Measurements from ENCODE around the gene GALC. TPM values are rescaled to one million over a fixed set of nuclear protein-coding genes. Genes with fewer than 3 reads are reported as not detected.

Gene GALC
- total RNA-seq, 1 donor from 2014 or later, result 7.6 TPM

DNA sequence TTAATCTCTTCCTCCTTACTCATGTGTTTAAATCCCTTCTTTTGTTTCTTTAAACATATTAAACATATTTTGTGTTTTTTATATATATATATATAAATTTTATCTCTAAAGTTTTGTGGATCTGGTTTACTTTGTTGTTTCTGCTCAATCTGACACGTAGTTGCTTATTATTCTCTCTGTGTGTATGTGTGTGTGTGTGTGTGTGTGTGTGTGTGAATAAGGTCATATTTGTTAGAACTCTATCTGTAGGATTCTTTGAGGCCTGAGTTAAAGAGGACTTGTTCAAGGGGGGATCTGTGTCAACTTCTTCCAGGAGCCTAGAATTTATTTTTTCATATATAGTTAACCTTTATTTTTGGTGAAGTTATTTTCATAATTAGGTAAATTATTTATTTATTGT is 14.6 kb upstream of the GALC start:
- ATAC-seq (no peak), DNase-seq (ENCODE audit: low spot score) (no peak)

DNA sequence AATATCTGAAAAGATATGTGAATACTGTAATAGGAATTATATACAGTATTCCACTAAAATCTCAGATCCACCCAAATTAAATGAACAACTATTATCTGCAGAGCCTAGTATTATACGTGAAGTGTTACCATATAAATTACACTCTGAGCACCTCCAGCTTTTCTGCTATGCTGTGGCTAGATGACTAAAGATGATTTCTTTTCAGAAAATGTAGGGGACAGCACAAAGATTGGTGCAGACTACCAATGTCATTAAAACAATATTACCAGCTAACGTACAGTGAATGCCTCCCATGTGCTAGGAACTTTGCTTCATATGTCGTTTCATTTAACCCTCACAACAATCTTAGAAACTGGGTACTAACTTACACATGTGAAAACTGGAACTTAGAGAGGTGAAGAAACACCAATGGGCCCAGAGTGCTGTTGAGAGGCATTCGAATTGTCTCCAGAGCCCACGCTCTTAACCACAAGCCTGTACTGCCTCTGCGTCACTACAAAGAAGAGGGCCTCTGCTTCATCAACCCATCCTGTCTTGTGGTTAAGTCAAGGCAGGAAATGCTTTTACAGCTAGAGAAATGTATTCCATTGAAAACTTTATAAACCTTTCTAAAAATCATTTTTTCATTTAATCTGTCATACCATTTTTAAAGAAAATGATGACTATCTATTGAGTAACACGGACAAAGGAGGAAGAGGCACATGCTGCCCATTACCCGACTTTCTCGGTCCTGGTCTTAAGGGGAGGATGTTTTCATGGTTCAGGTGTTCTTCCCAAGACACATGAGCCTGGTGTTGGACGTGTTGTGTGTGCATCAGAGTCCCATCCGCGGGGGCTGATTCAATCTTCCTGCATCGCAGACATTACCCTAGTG is 13.2 kb upstream of the GALC start:
- DNase-seq (ENCODE audit: low spot score), result no peak
- peak; percentile 29 for ATAC-seq

DNA sequence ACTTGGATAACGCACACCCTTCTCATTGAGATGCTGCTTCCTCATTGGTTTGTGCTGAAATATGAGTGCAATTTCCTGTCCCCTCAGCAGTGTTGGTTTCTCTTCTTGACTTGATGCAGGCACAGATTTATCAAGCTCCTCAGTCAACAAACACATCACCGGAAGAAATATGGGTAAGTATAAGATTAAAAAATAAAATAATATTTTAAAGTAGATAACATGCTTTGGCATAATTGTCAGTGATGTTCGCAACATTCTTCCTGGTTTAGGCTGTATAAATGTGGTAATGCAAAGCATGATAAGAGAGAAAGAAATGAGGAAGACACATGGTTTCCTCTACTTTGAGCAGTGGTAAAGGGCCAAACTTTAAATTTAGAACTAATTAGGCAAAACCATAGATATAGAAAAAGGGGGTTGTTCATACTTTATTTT is 12.1 kb upstream of the GALC start, which contains the start of gene GPR65:
Gene GPR65 (plus strand): TSS at position 86 of the 432 bp plus-strand sequence. CDS start 5,713 bp downstream, outside the sequence.
- DNase-seq (ENCODE audit: low spot score) (no peak), ATAC-seq (peak; percentile 43)

DNA sequence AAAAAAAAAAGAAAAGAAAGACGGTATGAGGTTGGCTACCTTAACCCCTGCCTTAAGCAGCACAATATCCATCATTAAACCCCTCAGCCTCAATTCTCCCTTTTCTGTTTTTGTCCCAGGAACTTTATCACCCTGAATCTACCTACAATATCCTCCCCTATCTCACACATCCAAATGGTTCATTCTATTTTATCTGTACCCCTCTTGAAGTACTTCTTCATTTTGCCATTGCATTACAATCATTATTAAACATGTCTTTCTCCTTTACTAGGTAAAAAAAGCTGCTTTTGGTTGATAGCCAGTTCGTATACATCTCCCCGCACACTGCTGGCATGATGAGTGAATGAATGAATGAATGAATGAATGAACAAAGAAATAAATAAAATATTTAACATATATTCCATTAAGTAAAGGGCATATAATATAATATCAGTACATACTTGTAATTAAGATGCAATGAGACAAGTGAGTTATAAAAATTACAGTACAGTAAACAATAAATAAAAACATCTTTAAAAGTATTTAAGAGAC is 11.6 kb upstream of the GALC start:
- DNase-seq (ENCODE audit: low spot score) (no peak), ATAC-seq (no peak)

DNA sequence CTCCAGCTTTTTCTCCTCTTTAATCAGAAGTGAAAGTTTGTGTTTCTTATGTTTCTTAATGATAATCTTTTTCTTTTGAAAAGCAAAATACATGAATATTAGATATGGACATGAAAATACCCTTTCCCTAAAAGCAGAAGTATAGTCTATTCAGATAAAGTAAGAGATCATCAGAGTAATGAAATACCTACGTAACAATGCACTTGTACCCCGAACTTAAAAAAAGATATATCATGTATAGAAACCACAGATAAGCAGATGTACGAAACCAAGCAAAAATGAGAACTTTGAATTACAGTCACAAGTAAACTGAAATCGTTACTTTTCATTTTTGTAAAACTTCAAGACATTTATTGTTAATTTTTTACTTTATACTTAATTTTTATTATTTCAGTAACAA is 10.4 kb upstream of the GALC start:
- DNase-seq (ENCODE audit: low spot score) (no peak), ATAC-seq (no peak)

DNA sequence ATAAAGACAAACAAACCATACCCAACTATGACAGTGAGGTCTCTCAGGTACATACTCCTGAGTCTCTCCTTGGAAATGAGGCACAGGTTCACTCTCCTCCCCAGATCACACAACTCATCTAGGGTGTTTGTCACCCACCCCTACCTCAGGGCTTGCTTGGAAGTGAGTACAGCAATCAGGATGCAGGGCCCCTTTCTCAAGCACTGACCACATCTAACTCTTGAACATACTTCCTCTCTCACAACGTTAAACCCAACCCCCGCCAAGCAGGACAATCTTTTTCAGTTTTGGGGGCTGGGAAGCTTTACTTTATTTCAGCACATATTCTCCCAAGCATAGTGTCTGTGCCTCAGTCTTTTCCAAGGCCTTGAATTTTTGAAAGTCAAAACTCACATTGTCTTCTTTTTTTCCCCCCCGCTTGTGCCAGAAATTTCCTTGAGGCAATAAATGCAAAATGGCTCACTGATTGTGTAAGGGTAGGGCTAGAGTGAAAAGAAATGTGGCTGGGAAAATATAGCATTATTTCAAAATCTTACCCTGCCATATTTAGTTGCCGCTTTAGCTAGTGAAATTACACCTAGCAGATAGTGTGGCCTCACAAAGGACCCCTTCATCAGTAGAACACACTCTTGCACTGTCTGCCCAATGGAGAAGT is 9.6 kb upstream of the GALC start:
- DNase-seq (ENCODE audit: low spot score), result no peak
- no peak for ATAC-seq

DNA sequence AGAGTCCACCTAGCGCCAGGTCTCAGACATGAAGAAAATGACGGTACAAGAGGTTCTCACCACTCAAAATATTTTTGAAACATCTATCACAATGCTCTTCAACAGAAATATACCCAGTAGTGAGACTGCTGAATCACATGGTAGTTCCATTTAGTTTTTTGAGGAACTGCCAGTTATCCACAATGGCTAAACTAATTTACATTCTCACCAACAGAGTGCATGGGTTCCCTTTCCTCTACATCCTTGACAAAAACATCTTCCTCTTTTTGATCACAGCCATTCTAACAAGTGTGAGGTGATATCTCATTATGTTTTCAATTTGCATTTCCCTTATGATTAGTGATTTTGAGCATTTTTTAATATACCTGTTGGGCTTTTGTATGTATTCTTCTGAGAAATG is 6.3 kb upstream of the GALC start:
- ATAC-seq, result no peak
- DNase-seq (ENCODE audit: low spot score), result no peak

DNA sequence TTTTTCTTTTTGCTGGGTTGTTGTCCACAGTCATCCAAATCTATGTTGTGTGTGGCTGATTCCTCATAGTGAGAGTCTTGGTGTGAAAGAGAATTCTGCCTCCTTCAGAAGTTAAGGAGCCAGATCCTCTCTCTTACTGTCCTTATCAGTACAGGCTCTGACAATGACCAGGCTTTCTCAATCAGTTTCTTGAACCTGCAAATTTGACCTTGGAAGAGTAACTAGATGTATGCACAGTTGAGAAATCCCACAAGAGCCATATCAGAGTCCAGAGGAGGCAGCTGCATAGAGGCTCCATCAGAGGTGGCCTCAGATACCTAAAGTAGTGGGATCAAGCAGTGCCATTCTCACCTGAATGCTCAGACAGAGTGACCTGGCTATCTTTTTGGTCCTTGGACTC is 5.5 kb upstream of the GALC start:
- DNase-seq (ENCODE audit: low spot score), result no peak
- no peak for ATAC-seq

DNA sequence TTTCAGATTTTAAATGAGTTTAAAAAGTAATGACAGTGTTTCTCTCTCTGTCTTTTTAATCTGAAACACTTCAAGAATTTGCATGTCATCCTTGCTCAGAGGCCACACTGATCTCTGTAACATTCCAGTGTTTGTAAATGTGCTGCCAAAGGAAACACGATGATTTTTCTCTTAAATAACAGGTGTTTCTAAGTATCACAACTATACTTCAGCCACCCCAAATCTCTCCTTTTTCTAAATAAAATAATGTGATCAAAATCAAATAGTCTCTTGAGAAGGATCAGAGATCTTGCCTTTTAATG is 3.3 kb upstream of the GALC start:
- no peak for DNase-seq (ENCODE audit: low spot score)
- no peak for ATAC-seq

DNA sequence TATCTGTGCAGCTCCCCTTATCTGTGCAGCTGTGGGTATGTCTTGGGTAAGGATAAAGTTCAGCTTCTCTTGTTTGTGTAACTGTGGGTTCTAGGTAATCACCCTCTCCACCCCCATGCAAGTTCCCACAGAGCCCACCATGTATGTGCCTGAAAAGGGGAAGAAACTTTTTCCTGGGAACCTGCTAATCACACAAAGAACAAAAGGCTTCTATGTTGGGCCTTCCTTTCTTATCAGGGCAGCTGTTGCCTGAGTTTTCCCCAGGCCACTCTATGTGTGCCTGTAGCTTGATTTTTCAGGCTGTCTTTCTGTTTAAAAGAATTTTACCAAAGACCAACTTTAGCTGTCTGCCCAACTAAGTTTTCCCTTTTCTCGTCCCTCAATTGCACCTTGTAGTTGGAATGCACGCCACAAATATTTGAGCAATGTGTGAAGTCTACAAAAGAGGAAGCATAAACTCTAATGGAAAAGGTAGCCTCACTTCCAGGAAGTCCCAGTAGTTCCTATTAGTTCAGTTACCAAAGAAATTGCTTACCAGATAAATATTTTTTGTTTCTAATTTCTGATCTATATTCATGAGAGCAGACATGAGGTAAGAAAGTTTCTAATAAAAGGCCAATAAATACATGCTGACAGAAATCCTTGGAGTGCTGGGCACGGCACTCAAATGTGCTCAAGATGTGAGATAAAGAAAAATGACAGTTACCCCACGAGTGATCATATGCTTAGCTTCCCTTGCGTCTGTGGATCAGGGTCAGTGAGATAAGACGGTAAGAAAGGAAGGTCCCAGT is 2.7 kb upstream of the GALC start:
- ATAC-seq, result no peak
- DNase-seq (ENCODE audit: low spot score), result no peak

DNA sequence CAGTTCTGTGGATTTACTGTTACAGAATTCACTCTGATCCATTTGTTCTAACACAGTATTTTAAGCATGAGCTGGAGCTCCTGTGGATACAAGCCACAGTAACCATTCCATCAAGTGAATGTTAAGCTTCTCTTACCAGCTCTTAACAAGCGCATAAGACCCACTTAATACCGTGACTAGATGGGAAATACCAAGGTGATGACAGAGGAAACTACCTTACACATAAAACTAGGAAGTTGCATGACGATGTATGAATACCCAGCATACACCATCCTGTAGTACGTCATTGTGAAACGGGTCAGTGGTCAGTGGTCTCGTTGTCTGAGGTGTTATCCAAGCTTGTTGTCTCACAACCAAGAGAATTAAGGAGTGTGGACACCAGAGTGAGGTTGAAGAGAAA is 2.0 kb upstream of the GALC start:
- ATAC-seq (no peak), DNase-seq (ENCODE audit: low spot score) (no peak)

DNA sequence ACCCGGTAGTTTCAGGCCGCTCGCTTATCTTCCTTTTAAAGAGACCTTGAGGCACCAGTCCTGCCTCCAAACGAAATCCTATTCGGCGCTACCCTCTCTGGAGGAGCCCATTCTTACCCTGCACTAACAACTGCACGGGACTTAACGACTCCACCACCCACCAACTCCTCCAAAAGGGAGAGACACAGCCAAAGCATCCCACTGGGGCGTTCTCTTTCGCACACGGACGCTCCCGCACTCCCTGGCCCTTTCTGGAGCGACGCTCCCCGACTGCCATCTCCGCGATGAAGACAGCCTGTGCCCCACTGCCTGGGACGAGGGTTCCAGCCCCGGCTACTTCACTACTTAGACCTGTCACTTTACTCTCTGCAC is 650 bp downstream of the GALC start:
- DNase-seq (ENCODE audit: low spot score) (no peak), ATAC-seq (no peak)

DNA sequence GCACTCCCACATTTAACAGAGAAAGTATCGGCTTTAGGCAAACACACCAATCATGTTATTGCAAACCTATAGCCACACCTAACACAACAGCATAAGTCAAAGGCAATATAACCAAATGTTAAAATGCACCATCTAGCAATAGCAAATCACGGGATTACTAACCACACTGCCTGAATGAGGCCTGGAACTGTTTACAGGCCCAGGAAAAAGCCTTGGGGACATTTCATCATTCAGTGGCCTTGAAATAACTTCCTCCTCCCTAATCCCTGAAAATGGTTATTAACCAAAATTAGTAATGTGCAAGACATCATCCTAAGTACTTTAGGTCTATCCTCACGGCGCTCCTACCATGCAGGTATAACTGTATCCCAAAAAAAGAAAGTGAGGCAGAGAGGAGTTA is 2.3 kb downstream of the GALC start:
- ATAC-seq (no peak), DNase-seq (ENCODE audit: low spot score) (no peak)

DNA sequence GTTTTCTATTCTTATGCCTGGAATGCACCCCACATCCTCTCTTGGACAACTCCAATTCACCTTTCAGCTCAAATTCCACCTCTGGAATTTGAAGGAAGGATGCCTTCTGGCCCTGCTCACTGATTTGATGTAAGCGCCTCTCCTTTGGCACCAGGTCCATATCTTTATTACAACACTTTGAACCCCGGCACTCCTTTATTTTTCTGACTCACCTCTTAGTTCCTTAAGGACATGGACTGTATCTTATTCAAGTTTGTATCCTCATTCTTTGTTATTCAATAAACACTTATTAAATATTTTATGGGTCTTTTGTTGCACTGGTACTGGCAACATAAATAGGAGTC is 3.1 kb downstream of the GALC start:
- DNase-seq (ENCODE audit: low spot score) (no peak), ATAC-seq (no peak)

DNA sequence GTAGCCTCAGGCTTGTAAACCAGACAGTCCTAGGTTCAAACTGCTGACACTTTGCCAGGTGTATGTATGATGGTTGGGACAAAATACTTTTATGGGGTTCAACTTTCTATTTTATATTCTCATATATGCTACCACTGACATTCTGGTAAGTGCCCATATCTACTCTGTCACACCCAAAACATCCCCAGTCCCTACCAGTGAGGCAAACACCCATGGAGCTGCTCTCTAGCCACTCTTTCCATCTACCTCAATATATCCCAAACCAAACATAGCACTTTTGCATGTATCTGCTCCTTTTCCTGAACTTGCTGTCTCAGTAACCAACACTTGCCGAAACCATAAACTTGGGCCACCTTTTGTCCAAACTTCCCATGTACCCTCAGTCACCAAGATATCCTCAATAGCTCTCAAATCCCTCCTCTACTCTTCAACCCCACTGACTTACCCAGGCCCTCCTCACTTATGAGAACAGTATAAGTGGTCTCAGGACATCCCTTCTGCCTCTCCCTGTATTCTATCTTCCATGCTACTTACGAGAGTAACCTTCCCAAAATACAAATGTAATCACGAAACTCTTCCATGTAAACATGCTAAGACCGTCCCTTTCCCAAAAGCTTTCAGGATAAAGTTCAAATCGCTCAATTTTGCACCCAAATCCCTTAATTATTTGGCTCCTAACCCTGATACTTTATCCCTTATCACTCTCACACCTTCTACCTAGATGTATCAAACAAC is 3.6 kb downstream of the GALC start:
- no peak for DNase-seq (ENCODE audit: low spot score)
- peak; percentile 2 for ATAC-seq

DNA sequence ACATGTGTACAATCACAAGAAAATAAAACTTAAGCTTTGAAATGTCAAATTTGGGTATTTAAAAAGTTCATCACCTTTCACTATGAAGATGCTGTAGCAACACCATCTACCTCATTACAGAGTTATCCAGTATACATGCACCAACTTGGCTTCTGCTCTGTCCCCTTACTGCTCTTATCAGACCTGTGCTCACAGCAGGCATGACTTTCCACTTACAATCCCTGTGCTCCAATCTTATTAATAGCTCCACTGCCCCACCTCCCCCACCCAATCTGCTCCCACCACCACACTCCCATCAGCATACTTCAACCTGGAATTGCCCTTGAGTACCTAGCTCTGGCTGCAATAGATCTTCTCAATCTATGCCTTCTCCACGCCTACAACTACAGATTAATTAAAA is 13.3 kb downstream of the GALC start:
- ATAC-seq (no peak), DNase-seq (ENCODE audit: low spot score) (no peak)

DNA sequence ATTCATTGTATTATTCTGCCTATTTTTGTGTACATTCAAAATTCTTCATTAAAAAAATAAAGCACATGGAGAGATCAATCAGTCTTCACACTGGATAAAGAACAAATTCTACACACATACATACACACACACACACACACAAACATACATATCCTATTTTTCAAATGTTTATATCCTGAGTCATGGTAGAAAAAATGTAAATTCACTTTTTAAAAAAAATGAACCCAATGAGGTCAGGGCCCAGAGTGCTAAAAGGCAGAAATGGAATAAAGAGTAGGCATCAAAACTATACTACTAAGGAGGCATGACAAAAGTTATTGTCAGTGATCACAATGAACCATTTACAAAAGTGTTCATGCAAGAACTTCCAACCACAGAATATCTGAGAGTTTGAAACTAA is 17.3 kb downstream of the GALC start:
- DNase-seq (ENCODE audit: low spot score) (no peak), ATAC-seq (no peak)

DNA sequence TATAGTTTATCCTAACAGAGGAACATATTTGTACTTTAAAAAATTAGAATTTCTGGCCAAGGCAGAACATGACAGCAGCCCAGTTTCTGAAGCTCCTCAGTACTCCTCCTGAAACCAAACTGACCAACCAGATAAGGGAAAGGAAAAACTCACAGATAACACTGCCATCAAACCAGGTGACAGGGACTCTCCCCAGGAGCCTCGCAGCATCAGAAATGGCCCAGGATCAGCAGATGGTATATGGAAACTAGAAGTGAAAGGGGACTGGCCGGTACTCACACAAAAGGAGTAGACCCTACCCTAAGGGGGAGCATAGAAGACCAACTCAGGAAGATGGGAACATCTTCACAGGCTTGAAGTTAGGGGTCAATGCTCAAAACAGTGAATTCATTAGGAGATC is 22.0 kb downstream of the GALC start:
- no peak for DNase-seq (ENCODE audit: low spot score)
- no peak for ATAC-seq

DNA sequence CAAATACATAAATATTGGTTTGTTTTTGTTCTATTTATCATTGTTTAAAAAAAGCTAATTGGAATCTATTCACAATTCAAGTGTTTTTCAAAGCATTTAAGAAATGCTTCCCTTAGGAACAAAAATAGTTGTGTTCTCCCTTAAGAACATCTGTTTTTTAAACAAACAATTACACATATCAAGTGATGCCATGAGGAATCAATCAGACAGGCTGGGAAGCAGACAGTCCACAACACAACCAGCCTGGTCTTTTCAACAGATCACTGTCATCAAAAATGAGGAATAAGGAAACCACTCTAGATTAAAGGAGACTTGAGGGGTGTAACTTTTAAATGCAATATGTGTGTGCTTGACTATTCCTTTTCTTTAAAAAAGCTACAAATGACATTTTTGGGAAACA is 25.5 kb downstream of the GALC start:
- ATAC-seq, result no peak
- DNase-seq (ENCODE audit: low spot score), result no peak

DNA sequence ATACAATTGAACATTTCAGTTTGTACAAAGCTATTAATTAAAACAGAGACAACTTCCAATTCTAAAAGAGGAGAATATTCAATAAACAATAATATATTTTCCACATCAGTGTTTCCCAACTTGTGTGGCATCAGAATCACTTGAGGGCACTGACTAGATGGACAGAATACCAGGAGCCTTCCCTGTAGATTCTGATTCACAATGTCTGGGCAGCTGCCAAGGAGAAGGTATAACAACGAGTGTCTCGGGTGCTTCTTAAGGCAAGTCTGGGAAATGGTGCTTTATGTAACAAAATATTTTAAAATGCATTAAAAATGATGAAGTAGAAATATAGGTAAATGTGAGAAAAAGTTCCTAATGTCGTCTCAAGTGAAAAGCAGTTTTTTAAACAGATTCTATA is 26.2 kb downstream of the GALC start:
- no peak for DNase-seq (ENCODE audit: low spot score)
- ATAC-seq, result no peak

DNA sequence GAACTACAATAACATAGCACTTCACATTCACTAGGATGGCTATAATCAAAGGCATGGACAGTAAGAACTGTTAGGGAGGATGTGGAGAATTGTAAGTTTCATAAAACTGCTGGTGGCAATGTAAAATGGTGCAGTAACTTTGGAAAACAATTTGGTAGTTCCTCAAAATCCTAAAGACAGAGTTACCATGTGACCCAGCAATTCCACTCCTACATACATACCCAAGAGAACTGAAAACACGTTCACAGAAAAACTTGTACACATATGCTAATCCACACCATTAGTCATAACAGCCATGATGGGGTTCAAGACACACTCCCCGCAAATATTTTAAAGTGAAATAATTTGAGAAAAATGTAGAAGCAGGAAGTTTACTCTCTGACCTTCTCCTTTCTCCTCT is 31.7 kb downstream of the GALC start:
- DNase-seq (ENCODE audit: low spot score) (no peak), ATAC-seq (no peak)

Data from left lobe of liver (tissue), 2 donors.